ENCODE data around the gene DHRS2. TPM values are rescaled to one million over a fixed set of nuclear protein-coding genes. Genes with fewer than 3 reads are reported as not detected.

DHRS2 gene
- total and polyA plus RNA-seq, 2 of the 13 experiments (the other 11 are each of a cell fraction or from before 2014, with no cell fraction given): 1,621 to 3,021 TPM

DNA sequence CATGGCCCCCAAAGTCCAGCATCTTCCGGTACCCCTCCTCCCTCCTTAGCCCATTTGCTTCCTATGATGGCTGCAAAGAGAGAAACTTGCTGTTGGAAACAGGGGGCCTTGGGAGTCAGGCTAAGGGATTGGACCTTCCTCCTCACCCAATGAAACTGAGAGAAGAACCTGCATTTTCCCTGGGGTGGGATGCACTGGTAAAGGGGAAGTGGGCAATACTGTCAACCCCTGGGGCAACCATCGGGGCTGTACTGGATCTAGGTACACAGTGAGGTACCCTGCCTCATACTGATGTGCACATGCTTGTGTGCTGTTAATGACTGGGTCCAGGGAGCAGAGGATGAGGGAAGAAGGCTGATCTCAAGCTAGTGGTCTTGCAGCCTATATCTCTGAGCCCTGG is 46.6 kb upstream of the DHRS2 start (continued):
- TF ChIP-seq NR2C2 (CRISPR knock-in tag; IDR thresholded peaks at IDR 0.05; ENCODE audit: borderline replicate concordance) (0 out of 2 replicates have a peak, but pooled peaks have one; percentile 7), NFE2L2 (IDR thresholded peaks at IDR 0.05; ENCODE audit: low read length) (0 out of 2 replicates have a peak, but pooled peaks have one; percentile 5), SRSF4 (IDR thresholded peaks at IDR 0.05; ENCODE audit: low read depth, low read length, poor library complexity, severe bottlenecking) (no peak), ZC3H13 (CRISPR knock-in tag; IDR thresholded peaks at IDR 0.05) (peak; percentile 72; the same call in 1 of the 2 replicates)

DNA sequence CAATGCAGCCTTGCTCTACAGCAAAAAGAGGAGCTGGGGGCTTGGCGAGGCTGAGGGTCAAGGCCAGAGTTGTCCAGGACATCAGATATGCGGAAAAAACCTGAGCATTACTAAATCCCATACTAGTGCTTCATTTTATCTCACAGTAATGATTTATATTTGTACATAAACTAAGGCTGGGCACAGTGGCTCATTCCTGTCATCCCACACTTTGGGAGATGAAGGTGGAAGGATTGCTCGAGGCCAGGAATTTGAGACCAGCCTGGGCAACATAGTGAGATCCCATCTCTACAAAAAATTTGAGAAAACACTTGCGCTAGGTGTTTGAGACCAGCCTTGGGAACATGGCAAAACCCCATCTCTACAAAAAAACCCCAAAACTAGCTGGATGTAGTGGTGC is 46.0 kb upstream of the DHRS2 start:
- Histone ChIP-seq H3K9ac (ENCODE audit: insufficient read depth, low read depth, low read length) (no peak overlapping the region), H4K20me1 (ENCODE audit: insufficient read depth, low read length) (no peaks in the 10 kb centered on the region), H3K4me2 (ENCODE audit: low read depth, low read length) (no peak overlapping the region), H3K4me3 (replicated peaks in 1 of 3; ENCODE audit: insufficient read depth in 1 of 3, low read depth in 2 of 3, low read length in 3 of 3) (no peak overlapping the region), H3K79me2 (ENCODE audit: insufficient read depth, low read length) (no peaks in the 10 kb centered on the region), H3K27me3 (ENCODE audit: control insufficient read depth in 1 of 2, insufficient read depth in 2 of 2, low read length in 2 of 2) (no peaks in the 10 kb centered on the region), H2AFZ (ENCODE audit: low read length) (no peak overlapping the region), H3K4me1 (ENCODE audit: insufficient read depth, low read length) (peaks cover 24% of the 10 kb centered on the region), H3K9me3 (ENCODE audit: low read length) (no peaks in the 10 kb centered on the region), H3K36me3 (replicated peaks in 1 of 2; ENCODE audit: control insufficient read depth in 1 of 2, insufficient read depth in 2 of 2, low read length in 2 of 2) (no peaks in the 10 kb centered on the region), H3K27ac (ENCODE audit: extremely low read length, insufficient read depth, low read length) (no peak overlapping the region)
- BruUV-seq (replicated peaks): no TSS peak
- ChIA-PET CTCF (ENCODE audit: low intra/inter-chr PET ratio, low total read pairs) (interaction anchor here (1.8 to 5.9 kb wide), 5 partner anchors 44 to 364 kb away, joined by 6 to 207 read pairs (median 26); partner anchors contain the start of genes DHRS2 and DHRS4), POLR2A (interaction anchor here (0.9 to 7.8 kb wide), 9 partner anchors 9 to 504 kb away, joined by 3 to 787 read pairs (median 6); partner anchors contain the start of genes DHRS2 and PCK2)
- ATAC-seq: peak; percentile 7
- intact Hi-C loops (cut with micrococcal nuclease; ENCODE audit: unreplicated experiment) (no loop called here), in situ Hi-C loops (cut with HindIII; ENCODE audit: extremely low pct_ligation_motif_present, low pct_unique_long_range_greater_than_20kb) (no loop called here)
- WGBS (ENCODE audit: low lambda C conversion rate): 57% methylated on average over 4 of the region's 4 CpGs
- FAIRE-seq: no peak
- DNase-seq (ENCODE audit: low spot score): no peak
- TF ChIP-seq, protein P1, sequence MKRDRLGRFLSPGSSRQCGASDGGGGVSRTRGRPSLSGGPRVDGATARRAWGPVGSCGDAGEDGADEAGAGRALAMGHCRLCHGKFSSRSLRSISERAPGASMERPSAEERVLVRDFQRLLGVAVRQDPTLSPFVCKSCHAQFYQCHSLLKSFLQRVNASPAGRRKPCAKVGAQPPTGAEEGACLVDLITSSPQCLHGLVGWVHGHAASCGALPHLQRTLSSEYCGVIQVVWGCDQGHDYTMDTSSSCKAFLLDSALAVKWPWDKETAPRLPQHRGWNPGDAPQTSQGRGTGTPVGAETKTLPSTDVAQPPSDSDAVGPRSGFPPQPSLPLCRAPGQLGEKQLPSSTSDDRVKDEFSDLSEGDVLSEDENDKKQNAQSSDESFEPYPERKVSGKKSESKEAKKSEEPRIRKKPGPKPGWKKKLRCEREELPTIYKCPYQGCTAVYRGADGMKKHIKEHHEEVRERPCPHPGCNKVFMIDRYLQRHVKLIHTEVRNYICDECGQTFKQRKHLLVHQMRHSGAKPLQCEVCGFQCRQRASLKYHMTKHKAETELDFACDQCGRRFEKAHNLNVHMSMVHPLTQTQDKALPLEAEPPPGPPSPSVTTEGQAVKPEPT (CRISPR knock-in tag; IDR thresholded peaks at IDR 0.05; ENCODE audit: low read depth): no peak
- TF ChIP-seq, protein P2, sequence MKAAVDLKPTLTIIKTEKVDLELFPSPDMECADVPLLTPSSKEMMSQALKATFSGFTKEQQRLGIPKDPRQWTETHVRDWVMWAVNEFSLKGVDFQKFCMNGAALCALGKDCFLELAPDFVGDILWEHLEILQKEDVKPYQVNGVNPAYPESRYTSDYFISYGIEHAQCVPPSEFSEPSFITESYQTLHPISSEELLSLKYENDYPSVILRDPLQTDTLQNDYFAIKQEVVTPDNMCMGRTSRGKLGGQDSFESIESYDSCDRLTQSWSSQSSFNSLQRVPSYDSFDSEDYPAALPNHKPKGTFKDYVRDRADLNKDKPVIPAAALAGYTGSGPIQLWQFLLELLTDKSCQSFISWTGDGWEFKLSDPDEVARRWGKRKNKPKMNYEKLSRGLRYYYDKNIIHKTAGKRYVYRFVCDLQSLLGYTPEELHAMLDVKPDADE (CRISPR knock-in tag; IDR thresholded peaks at IDR 0.05): no peak
- TF ChIP-seq NFYB (CRISPR knock-in tag; IDR thresholded peaks at IDR 0.05): no peak
- TF ChIP-seq, protein P3, sequence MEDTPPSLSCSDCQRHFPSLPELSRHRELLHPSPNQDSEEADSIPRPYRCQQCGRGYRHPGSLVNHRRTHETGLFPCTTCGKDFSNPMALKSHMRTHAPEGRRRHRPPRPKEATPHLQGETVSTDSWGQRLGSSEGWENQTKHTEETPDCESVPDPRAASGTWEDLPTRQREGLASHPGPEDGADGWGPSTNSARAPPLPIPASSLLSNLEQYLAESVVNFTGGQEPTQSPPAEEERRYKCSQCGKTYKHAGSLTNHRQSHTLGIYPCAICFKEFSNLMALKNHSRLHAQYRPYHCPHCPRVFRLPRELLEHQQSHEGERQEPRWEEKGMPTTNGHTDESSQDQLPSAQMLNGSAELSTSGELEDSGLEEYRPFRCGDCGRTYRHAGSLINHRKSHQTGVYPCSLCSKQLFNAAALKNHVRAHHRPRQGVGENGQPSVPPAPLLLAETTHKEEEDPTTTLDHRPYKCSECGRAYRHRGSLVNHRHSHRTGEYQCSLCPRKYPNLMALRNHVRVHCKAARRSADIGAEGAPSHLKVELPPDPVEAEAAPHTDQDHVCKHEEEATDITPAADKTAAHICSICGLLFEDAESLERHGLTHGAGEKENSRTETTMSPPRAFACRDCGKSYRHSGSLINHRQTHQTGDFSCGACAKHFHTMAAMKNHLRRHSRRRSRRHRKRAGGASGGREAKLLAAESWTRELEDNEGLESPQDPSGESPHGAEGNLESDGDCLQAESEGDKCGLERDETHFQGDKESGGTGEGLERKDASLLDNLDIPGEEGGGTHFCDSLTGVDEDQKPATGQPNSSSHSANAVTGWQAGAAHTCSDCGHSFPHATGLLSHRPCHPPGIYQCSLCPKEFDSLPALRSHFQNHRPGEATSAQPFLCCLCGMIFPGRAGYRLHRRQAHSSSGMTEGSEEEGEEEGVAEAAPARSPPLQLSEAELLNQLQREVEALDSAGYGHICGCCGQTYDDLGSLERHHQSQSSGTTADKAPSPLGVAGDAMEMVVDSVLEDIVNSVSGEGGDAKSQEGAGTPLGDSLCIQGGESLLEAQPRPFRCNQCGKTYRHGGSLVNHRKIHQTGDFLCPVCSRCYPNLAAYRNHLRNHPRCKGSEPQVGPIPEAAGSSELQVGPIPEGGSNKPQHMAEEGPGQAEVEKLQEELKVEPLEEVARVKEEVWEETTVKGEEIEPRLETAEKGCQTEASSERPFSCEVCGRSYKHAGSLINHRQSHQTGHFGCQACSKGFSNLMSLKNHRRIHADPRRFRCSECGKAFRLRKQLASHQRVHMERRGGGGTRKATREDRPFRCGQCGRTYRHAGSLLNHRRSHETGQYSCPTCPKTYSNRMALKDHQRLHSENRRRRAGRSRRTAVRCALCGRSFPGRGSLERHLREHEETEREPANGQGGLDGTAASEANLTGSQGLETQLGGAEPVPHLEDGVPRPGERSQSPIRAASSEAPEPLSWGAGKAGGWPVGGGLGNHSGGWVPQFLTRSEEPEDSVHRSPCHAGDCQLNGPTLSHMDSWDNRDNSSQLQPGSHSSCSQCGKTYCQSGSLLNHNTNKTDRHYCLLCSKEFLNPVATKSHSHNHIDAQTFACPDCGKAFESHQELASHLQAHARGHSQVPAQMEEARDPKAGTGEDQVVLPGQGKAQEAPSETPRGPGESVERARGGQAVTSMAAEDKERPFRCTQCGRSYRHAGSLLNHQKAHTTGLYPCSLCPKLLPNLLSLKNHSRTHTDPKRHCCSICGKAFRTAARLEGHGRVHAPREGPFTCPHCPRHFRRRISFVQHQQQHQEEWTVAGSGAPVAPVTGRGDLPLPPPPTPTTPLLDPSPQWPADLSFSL (CRISPR knock-in tag; IDR thresholded peaks at IDR 0.05): 0 out of 2 replicates have a peak, but pooled peaks have one; percentile 47
- TF ChIP-seq, protein P4, sequence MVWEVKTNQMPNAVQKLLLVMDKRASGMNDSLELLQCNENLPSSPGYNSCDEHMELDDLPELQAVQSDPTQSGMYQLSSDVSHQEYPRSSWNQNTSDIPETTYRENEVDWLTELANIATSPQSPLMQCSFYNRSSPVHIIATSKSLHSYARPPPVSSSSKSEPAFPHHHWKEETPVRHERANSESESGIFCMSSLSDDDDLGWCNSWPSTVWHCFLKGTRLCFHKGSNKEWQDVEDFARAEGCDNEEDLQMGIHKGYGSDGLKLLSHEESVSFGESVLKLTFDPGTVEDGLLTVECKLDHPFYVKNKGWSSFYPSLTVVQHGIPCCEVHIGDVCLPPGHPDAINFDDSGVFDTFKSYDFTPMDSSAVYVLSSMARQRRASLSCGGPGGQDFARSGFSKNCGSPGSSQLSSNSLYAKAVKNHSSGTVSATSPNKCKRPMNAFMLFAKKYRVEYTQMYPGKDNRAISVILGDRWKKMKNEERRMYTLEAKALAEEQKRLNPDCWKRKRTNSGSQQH (CRISPR knock-in tag; IDR thresholded peaks at IDR 0.05; ENCODE audit: low read depth): 0 out of 2 replicates have a peak, but pooled peaks have one; percentile 16
- TF ChIP-seq, protein P5, sequence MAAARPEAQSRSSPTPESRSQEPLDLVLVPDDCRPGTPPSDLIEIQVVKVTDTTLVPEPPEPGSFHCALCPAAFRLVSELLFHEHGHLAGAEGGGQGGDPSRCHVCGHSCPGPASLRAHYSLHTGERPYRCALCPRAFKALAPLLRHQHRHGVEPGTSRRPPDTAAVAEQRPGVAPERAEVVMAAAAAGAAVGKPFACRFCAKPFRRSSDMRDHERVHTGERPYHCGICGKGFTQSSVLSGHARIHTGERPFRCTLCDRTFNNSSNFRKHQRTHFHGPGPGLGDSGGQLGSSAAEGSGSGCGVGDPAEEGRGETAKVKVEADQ (CRISPR knock-in tag; IDR thresholded peaks at IDR 0.05; ENCODE audit: borderline replicate concordance): no peak

Data from HepG2 (cell line).